MCF 10A (cell line): ENCODE results near the gene SLC6A2. TPM values are rescaled to one million over a fixed set of nuclear protein-coding genes. Genes with fewer than 3 reads are reported as not detected.

ENCODE experiments used
- BruUV-seq: library from RNA; stranded (reverse); fragments of 400-500 nt; replicated peaks from 2 replicates; lab custom pipeline; 2021; lab: Mats Ljungman, UMichigan
- CTCF ChIA-PET: fragments of 300-600 bp; sonication (Branson Sonifier 250); formaldehyde crosslinking; extraction: SDS; loops from one replicate; lab custom pipeline; 2021; ENCODE audit warnings: antibody characterized with exemption, inconsistent platforms; lab: Yijun Ruan, JAX
- POLR2A ChIA-PET: fragments of 300-600, 350-650 bp; sonication (Branson Sonifier 250); formaldehyde crosslinking; extraction: SDS; loops from one replicate; lab custom pipeline; 2020; ENCODE audit warnings: antibody characterized with exemption, inconsistent platforms; lab: Yijun Ruan, JAX
- DNase-seq: peaks from one replicate; pipeline ENCODE4 v3.0.0-alpha.2; 2018; ENCODE audit not compliant: unreplicated experiment
- H3K27ac Mint-ChIP-seq: one replicate; pipeline ENCODE4 v1.8.0; 2022; ENCODE audit warnings: mild to moderate bottlenecking, low read depth, mixed read lengths; ENCODE audit not compliant: unreplicated experiment
- H3K27me3 Mint-ChIP-seq: one replicate; pipeline ENCODE4 v1.8.0; 2022; ENCODE audit warnings: mixed read lengths; ENCODE audit not compliant: insufficient read depth, unreplicated experiment
- H3K36me3 Mint-ChIP-seq: one replicate; pipeline ENCODE4 v1.8.0; 2022; ENCODE audit warnings: mild to moderate bottlenecking, moderate library complexity, mixed read lengths; ENCODE audit not compliant: insufficient read depth, unreplicated experiment
- H3K4me1 Mint-ChIP-seq: one replicate; pipeline ENCODE4 v1.8.0; 2022; ENCODE audit warnings: mixed read lengths; ENCODE audit not compliant: insufficient read depth, unreplicated experiment
- H3K4me3 Mint-ChIP-seq: one replicate; pipeline ENCODE4 v1.8.0; 2022; ENCODE audit warnings: mild to moderate bottlenecking, moderate library complexity, mixed read lengths; ENCODE audit not compliant: unreplicated experiment
- H3K9me3 Mint-ChIP-seq: one replicate; pipeline ENCODE4 v1.8.0; 2022; ENCODE audit warnings: mixed read lengths; ENCODE audit not compliant: unreplicated experiment
- CTCF ChIP-seq: fragments of 200-600 bp; IDR thresholded peaks from one replicate; pipeline ENCODE4 v1.8.0; 2022; ENCODE audit warnings: antibody characterized with exemption, mild to moderate bottlenecking; ENCODE audit not compliant: unreplicated experiment
- intact Hi-C: fragments of 100-400 bp; cut with micrococcal nuclease; formaldehyde crosslinking; loops from 2 replicates; pipeline ENCODE4 v1.14.1; 2022
- total RNA-seq: library from RNA; stranded (reverse); gene quantifications from 2 replicates; pipeline ENCODE4 v1.2.3, GENCODE V29; 2022

SLC6A2 gene
- total RNA-seq, 1 experiment from 2014 or later: not detected

GRCh38 chr16:55671206-55671973, 15.6 kb downstream of the SLC6A2 start:
- Mint-ChIP-seq H3K27ac (no peak overlapping the region), H3K9me3 (no peaks in the 10 kb centered on the region), H3K4me1 (peaks cover 12% of the 10 kb centered on the region), H3K27me3 (no peaks in the 10 kb centered on the region), H3K4me3 (no peak overlapping the region), H3K36me3 (no peaks in the 10 kb centered on the region)
- ChIA-PET POLR2A (no interaction called here), CTCF (interaction anchor here (0.7 to 1.4 kb wide), 3 partner anchors 30 to 1114 kb away, joined by 3 to 4 read pairs (median 3); no protein-coding TSS in a partner anchor)
- no peak for TF ChIP-seq CTCF
- BruUV-seq: no TSS peak
- no peak for DNase-seq
- intact Hi-C loops: no loop called here

GRCh38 chr16:55671974-55672280, 16.1 kb downstream of the SLC6A2 start:
- Mint-ChIP-seq H3K27me3 (no peaks in the 10 kb centered on the region), H3K4me1 (peaks cover 12% of the 10 kb centered on the region), H3K4me3 (no peak overlapping the region), H3K36me3 (no peaks in the 10 kb centered on the region), H3K27ac (no peak overlapping the region), H3K9me3 (no peaks in the 10 kb centered on the region)
- POLR2A ChIA-PET: no interaction called here
- no peak for DNase-seq
- TF ChIP-seq CTCF: no peak
- CTCF ChIA-PET: interaction anchor here (0.7 to 1.4 kb wide), 4 partner anchors 30 to 1115 kb away, joined by 3 to 4 read pairs (median 3); no protein-coding TSS in a partner anchor
- intact Hi-C loops: no loop called here
- BruUV-seq: no TSS peak

GRCh38 chr16:55672471-55672870, 16.7 kb downstream of the SLC6A2 start:
- peaks cover 12% of the 10 kb centered on the region for H3K4me1 Mint-ChIP-seq
- no peak overlapping the region for H3K4me3 Mint-ChIP-seq
- POLR2A ChIA-PET: no interaction called here
- DNase-seq: peak; percentile 47
- H3K27me3 Mint-ChIP-seq: no peaks in the 10 kb centered on the region
- no peaks in the 10 kb centered on the region for H3K36me3 Mint-ChIP-seq
- intact Hi-C loops: no loop called here
- no peak for TF ChIP-seq CTCF
- CTCF ChIA-PET: interaction anchor here (0.7 to 1.4 kb wide), 4 partner anchors 32 to 1116 kb away, joined by 3 to 4 read pairs (median 4); no protein-coding TSS in a partner anchor
- H3K9me3 Mint-ChIP-seq: no peaks in the 10 kb centered on the region
- no TSS peak for BruUV-seq
- H3K27ac Mint-ChIP-seq: no peak overlapping the region

- TF ChIP-seq CTCF: no peak
- H3K9me3 Mint-ChIP-seq: no peaks in the 10 kb centered on the region
- ChIA-PET CTCF (interaction anchor here (0.7 to 3.1 kb wide), 2 partner anchors 17 to 213 kb away, joined by 3 to 13 read pairs; no protein-coding TSS in a partner anchor), POLR2A (no interaction called here)
- no peaks in the 10 kb centered on the region for H3K4me1 Mint-ChIP-seq
- no peaks in the 10 kb centered on the region for H3K36me3 Mint-ChIP-seq
- H3K4me3 Mint-ChIP-seq: no peak overlapping the region
- intact Hi-C loops: no loop called here
- no peaks in the 10 kb centered on the region for H3K27me3 Mint-ChIP-seq
- DNase-seq: no peak
- H3K27ac Mint-ChIP-seq: no peak overlapping the region
- no TSS peak for BruUV-seq
Measured at GRCh38 chr16:55678161-55678821, 22.5 kb downstream of the SLC6A2 start.
